ENCODE measurements around the gene DNAJB8.

DNA sequence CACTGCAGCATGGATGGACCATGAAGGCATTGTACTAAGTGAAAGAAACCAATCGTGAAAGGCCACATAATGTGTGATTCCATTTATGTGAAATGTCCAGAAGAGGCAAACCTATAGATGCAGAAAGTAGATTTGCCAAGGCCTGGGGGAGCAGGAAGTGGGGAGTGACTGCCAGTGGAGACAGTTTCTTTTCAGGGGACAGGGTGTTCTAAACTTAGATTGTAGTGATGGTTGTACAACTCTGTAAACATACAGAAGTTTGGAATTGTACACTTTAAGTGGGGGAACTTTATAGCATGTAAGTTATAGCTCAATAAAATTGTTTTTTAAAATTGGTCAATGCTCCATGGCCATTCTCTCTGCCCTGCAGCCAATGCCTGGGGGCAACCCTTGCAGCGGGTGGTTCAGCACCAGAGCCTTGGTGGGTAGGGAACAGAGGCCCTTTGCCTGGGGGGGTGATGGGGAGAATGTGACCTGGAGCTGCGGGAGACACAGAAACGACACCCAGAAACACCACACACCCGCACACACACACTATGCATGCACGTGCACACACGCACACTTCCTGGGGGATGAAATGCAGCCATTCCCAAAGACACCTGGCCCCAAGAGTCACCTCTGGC, 43.1 kb downstream of the DNAJB8 start:
- TF ChIP-seq CTCF (conservative IDR thresholded peaks at IDR 0.05 in 1 of 2, IDR thresholded peaks at IDR 0.05 in 1 of 2; ENCODE audit: low read depth in 1 of 2, low read length in 2 of 2), result no peak
- TF ChIP-seq EZH2 (IDR thresholded peaks at IDR 0.05; ENCODE audit: low read length, missing control alignments), result no peak

Data from fibroblast of lung (primary cell).